Ishikawa (cell line): ENCODE results near the gene MYBPHL.

Source experiments
- EGR1 ChIP-seq: IDR thresholded peaks from 2 replicates; pipeline ENCODE4 v1.6.1; 2012
- MAX ChIP-seq: IDR thresholded peaks from 2 replicates; pipeline ENCODE4 v1.6.1; 2012
- TAF1 ChIP-seq: IDR thresholded peaks from 2 replicates; pipeline ENCODE4 v1.6.1; 2012; ENCODE audit warnings: low read depth, mild to moderate bottlenecking
- TCF12 ChIP-seq: IDR thresholded peaks from 2 replicates; pipeline ENCODE4 v1.6.1; 2012; ENCODE audit warnings: low read depth
- YY1 ChIP-seq: IDR thresholded peaks from 2 replicates; pipeline ENCODE4 v1.6.1; 2012; ENCODE audit warnings: low read depth

- TF ChIP-seq YY1, result no peak
- TF ChIP-seq MAX, result no peak
- no peak for TF ChIP-seq EGR1
- TF ChIP-seq TCF12, result no peak
- TF ChIP-seq TAF1, result no peak
Measured at GRCh38 chr1:109292364-109292763, 14.4 kb downstream of the MYBPHL start.
